GM19099 (cell line): Measurements from ENCODE around the gene ZRANB3.

Source experiments
- POLR2A ChIP-seq: IDR thresholded peaks from 3 replicates; pipeline ENCODE4 v1.6.1; 2011; ENCODE audit warnings: low read depth; ENCODE audit not compliant: insufficient read length; ENCODE audit errors: extremely low read depth

ZRANB3 gene

DNA sequence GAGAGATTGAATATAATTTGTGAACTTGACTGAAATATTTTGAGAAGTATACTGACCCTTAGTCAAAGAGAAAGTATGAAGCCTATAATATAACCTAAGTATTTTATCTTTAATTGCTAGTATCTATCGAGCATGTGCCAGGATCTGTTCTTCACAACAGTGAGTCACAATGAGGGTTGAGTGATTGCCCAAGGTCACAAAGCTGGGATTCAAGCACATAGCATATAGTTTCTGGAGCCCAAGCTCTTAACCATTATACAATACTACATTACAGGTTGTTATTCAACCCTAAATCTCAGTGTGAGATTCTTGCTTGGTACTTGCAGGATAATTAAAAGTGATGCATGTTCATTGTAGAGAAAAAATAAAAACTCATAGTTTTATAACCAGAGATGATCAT lies 381.8 kb downstream of the ZRANB3 start:
- no peak for TF ChIP-seq POLR2A

DNA sequence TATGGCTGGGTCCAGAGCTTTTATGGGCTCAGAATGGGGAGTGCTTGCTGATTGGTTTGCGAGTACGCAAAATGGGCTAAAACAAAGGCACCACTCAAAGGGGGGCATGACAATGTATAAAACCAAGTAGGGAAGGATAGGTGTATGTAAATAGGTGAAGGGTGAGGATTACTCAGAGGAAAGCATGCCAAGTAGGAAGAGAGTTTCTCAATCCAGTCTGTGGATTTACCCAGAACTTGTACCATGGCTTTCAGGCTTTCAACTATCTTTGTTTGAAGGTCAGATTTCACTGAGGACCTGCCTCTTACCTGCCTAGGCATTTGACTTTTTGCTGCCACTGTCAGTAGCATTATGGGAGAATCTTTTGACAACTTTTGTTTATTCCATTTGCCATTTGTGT lies 386.7 kb downstream of the ZRANB3 start:
- no peak for TF ChIP-seq POLR2A

DNA sequence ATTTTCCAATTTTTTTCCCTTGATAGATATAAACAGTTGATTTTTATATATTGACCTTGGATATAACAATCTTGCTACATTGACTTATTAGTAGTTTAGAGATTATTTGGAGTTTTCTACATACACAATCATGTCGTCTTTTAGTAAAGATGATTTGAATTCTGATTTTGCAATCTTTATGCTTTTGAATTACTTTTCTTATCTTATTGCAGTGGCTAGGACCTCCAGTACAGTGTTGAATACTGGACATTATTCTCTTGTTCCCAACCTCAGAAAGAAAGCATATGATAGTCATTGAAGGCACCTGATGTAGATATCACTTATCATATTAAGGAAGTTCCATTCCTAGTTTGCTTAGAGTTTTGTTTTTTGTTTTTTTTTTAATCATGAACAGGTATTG lies 388.7 kb downstream of the ZRANB3 start:
- no peak for TF ChIP-seq POLR2A

DNA sequence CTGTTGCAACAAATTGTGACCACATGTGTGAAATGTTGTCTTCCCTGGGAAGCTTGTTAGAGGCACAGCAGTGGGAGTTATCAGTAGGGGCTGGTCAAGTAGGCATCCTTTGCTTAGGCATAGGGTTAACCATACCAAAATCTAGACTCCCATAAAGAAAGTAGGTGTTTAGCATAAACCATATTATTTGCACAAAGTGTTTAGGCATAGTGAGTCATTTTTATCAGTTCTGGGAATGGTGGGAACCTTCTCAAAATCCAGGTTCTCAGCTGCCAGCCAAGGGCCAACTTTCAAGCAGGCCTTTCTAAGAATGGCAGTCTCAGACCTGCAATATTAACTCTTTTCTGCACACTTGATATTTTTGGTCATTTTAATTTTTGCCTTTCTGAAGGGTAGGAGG lies 390.4 kb downstream of the ZRANB3 start:
- no peak for TF ChIP-seq POLR2A

DNA sequence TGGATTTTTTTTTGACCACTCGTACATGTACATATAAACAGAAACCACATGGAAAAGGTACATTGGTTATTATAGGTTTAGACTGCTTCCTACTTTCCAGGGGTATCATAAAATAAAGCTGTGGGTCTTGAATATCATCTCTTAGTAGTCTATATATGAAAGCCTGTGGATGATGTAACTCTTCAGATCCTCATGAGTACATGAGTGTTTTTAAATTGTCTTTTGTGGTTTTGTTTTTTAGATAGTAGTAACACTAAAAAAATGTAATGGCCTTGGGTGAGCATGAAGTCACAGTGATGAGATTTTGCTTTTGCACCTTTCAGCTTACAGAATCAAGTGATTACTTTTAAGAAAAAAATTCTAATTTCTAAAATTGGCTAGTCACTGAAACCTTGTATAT lies 398.7 kb downstream of the ZRANB3 start:
- no peak for TF ChIP-seq POLR2A

DNA sequence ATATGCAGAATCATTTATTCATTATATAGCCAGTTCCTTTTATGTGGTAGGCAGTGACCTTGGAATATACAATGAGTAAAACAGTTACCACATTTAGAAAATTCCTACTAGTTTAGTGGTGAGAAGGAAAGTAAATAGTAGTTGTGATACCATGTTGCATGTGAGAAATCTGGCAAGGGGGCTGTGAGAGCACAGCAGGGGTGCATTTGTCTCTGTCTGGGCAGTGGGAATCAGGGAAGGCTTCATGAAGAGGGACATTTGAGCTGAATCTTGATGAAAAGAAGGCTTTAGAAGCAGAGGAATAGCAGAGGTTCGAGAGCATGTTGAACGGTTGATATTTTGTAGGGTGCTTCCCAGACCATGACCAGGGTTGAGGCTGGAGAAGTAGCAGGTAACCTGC lies 400.3 kb downstream of the ZRANB3 start:
- TF ChIP-seq POLR2A: no peak

DNA sequence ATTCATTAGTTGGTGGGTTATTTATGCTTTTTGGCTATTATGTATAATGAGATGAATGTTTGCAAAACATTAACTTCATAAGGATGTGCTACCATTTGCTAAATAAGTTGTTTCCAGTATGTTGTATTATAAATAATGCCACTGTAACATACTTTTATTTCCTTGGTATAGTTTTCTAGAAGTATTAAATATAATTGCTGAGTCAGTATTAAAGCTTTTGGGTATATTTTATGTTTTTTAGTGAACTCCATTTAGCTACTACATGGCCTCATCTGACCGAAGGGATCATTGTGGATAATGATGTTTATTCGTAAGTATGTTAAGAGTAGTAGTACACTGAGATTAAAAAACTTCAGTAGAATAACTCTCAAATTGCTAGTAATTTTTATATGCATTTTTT lies 405.1 kb downstream of the ZRANB3 start:
- TF ChIP-seq POLR2A: no peak

DNA sequence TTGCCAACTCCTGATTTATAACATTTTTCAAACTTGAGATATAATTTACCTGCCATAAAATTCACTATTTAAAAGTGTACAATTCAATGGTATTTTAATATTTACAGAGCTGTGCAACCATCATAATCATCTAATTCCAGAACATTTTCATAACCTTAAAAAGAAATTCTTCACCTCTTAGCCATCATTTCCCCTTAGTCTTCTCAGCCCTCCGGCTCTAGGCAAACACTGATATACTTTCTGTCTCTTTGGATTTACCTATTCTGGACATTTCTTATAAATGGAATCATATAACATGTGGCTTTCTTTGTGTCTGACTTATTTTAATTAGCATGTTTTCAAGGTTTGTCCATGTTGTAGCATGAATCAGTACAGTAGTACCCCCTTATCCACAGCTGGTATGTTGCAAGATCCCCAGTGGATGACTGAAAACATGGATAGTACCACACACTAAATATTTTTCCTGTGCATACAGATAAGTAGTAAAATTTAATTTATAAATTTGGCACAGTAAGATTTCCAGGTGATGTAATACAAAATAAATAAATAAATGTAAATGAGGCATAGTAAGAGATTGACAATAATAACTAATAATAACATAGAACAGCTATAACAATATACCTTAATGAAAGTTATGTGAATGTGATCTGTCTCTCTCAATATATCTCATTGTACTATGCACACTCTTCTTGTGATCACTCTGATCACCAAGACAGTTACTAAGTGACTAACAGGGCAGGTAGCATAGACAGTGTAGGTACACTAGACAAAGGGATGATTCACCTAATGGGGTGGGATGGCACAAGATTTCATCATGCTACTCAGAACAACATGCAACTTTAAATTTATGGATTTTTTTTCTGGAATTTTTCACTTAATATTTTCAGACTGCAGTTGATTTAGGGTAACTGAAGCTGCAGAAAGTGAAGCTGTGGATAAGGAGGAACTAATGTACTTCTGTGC lies 405.8 kb downstream of the ZRANB3 start:
- no peak for TF ChIP-seq POLR2A

DNA sequence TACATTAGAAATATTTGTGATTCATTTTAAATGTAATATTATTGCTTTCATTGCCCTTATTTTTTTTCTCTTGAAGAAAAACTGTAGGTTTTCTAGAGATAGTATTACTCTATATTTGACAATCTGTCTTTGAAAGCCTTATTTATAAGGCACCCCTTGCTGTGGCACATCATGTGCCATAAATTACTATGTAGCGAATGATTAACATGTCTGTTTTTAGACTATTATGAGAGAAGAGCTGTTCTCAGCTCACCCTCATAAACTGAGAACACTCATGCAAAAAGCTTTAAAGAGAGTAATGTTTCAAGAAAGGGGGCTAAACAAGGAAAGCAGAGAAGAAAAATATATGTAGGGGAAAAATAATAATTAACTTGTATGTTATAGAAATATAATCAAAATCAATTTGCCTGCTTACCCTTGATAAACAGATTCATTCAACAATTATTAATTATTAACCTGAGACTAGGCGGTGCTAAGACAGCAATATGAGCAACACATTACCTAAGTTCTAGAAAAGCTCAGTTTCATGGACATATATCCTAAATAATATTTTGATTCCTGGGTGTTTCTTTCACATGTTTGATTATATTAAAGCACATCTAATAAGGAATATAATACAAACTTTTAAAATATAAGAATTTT lies 409.9 kb downstream of the ZRANB3 start:
- TF ChIP-seq POLR2A: no peak

DNA sequence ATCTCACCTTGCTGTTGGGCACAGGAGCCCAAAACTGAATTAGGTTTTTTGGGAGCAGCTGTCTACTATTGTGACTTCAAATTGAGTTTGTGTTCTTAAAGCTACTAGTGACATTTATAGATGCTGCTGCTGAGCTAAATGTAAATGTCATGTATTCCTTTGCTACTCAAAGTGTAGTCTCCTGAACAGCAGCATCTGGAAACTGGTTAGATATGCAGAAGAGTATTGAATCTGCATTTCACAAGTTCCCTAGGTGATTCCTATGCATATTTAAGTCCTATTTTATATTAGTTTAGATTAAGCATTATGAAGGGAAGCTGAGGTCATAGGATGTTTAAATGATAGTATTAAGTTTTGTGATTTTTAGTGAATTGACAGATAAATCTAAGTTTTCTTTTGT lies 411.4 kb downstream of the ZRANB3 start:
- TF ChIP-seq POLR2A: no peak

DNA sequence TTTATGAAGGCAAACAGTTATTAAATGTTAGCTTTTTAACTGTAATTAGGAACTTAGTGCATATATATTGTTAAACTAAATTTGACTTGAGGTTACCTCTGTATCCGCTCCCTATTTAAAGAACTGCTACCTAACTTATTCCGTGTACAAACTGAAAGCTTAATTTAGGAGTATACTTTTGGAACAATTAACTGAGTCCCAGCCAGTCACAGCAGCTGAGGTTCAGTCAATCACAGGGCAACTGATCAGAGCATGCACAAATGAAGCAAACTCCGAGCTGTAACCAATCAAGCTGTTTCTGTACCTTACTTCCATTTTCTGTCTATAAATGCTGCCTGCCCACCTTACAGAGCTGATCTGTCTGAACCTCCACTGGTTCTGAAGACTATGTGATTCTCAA lies 417.7 kb downstream of the ZRANB3 start:
- TF ChIP-seq POLR2A: no peak

DNA sequence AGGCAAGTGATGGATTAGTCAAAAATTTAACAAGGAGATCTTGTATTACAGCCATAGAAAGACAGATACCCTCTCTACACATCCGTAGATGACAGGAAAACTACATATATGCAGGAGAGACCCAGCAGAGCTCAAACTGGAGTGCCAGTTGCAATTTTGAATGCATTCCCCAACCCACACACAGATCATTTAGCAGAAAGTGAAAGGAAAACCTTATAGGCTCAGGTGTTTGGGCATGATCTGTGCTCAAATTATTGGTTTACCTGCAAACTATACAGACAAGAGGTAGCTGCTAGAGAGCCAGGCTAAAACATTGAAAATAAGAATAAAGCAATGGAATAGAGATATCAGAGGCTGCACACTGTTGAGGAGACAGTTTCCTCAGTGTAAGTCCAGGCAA lies 427.2 kb downstream of the ZRANB3 start:
- TF ChIP-seq POLR2A: no peak

DNA sequence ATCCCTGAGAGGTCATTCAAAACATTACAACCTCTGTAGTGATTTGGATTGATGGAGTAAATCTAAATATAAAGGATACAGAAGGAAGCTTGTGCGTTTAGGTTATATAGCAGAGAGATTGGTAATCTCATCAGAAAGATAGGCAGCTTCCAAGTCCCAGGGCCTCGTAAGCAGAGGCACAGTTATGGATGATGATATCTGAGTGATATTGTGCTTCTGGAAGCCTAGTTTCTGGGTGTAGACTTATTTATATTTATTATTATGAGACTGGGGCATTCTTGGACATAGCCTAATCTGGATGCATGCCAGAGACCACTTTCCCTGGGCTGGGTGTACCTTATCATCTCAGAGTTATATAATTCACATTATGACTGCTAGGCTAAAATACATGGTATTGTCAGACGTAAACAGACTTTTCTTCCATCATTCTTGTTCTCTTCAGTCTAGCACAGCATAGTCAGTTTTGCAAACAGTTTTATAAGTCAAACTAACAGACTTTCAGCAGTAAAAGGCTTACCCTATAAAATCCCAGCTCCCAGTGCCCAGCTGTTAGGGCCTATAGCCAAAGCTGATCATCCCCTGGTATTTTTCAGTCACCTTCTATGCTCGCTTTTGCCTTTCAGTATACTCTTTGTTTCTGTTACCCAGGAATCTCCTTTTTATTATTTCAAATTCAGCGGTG lies 431.1 kb downstream of the ZRANB3 start:
- TF ChIP-seq POLR2A: no peak

DNA sequence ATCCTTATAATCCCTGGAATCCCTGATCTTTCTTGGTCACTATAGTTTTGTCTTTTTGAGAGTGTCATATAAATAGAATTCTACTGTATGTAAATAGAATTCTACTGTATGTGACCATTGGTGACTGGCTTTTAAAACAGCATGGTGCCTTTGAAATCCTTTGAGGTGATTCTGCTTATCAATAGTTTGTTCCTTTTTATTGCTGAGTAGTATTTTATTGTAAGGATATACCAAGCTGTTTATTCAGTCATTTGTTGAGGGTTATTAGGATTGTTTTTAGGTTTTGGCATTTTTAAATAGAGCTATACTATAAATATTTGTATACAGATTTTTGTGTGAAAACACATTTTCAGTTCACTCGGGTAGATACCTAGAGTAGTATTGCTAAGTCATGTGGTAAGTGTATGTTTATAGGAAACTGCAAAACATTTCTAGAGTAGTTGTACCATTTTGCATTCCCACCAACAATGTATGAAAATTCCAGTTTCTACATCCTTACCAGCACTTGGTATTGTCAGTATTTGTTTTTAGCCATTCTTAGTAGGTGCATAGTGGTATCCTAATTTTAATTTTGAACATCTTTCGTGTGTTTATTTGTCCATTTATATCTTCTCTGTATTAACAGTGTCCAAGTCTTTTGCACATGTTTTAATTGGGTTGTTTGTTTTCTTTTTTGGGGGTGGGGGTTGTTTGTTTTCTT lies 433.3 kb downstream of the ZRANB3 start:
- TF ChIP-seq POLR2A: no peak

DNA sequence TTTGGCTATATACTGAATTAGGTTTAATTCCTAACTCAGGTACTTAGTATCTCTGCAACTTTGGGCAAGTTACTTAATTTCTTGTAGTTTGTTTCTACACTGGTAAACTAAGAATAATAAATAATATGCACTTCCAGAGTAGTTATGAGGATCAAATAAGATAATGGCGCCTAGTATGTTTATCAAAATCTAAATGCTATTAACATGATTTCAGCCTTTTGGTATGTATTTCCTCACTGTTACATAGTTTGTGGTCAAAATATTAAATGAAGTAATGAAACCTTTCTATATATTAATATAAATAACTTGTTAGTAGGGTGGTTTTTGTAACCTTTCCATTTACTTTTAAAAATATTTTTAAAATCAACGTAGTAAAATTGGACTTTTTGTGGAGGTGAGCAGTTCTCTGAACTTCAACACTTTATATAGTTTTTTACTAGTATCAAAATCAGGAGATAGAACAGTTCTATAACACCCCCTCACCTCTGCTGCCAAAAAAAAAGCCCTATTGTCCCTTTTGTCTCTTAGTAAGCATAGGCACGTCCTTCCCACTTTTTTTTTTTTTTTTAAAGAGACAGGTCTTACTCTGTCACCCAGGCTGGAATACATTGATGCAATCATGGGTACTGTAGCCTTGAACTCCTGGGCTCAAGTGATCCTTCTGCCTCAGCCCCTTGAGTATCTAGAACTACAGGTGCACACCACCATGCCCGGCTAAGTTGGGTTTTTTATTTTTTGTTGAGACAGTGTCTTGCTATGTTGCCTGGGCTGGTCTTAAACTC lies 434.2 kb downstream of the ZRANB3 start:
- no peak for TF ChIP-seq POLR2A

DNA sequence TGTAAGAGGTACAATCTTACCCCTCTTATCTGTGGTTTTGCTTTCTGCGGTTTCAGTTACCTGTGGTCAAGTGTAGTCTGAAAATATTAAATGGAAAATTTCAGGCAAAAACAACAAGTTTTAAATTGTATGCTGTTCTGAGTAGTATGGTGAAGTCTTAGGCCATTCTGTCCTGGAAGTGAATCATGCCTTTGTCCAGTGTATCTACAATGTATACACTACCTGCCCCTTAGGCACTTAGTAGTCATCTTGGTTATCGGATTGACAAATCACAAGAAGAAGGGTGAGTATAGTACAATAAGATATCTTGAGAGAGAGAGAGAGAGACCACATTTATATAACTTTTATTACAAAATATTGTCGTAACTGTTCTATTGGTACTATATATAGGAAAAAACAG lies 435.4 kb downstream of the ZRANB3 start:
- no peak for TF ChIP-seq POLR2A
